ENCODE measurements around the gene HOMEZ.

HOMEZ gene

GRCh38 chr14:23301288-23301968 lies 15.5 kb upstream of the HOMEZ start:
- peak; percentile 78 for DNase-seq (ENCODE audit: low read depth, low spot score)
- ChIA-PET CTCF (interaction anchor here (0.7 to 20.5 kb wide), 17 partner anchors 10 to 233 kb away, joined by 3 to 300 read pairs (median 8); partner anchors contain the start of genes HOMEZ and PABPN1), POLR2A (interaction anchor here (1.0 to 2.7 kb wide), 3 partner anchors 13 to 20 kb away, joined by 3 to 34 read pairs (median 9); partner anchors contain the start of genes HOMEZ and PABPN1)
- peak; percentile 81 for TF ChIP-seq CTCF (IDR thresholded peaks at IDR 0.05; ENCODE audit: insufficient read depth, low read length, missing control alignments)
- H3K4me3 ChIP-seq (ENCODE audit: low read depth, low read length) = peak overlapping the region; percentile 74

GRCh38 chr14:23300687-23301223 lies 14.8 kb upstream of the HOMEZ start:
- peak overlapping the region; percentile 74 for H3K4me3 ChIP-seq (ENCODE audit: low read depth, low read length)
- no peak for DNase-seq (ENCODE audit: low read depth, low spot score)
- no peak for TF ChIP-seq CTCF (IDR thresholded peaks at IDR 0.05; ENCODE audit: insufficient read depth, low read length, missing control alignments)
- ChIA-PET POLR2A (interaction anchor here (1.0 to 2.7 kb wide), 3 partner anchors 12 to 20 kb away, joined by 3 to 34 read pairs (median 9); partner anchors contain the start of genes HOMEZ and PABPN1), CTCF (interaction anchor here (0.6 to 20.5 kb wide), 21 partner anchors 11 to 1075 kb away, joined by 3 to 300 read pairs (median 6); partner anchors contain the start of genes HOMEZ and PABPN1)

- ChIA-PET POLR2A (no interaction called here), CTCF (interaction anchor here (0.6 to 20.5 kb wide), 17 partner anchors 11 to 1075 kb away, joined by 3 to 300 read pairs (median 8); partner anchors contain the start of genes HOMEZ and PABPN1)
- no peak for DNase-seq (ENCODE audit: low read depth, low spot score)
- H3K4me3 ChIP-seq (ENCODE audit: low read depth, low read length) = peak overlapping the region; percentile 74
- TF ChIP-seq CTCF (IDR thresholded peaks at IDR 0.05; ENCODE audit: insufficient read depth, low read length, missing control alignments) = no peak
Measured at GRCh38 chr14:23299986-23300686, 14.2 kb upstream of the HOMEZ start.

- peak; percentile 44 for TF ChIP-seq CTCF (IDR thresholded peaks at IDR 0.05; ENCODE audit: insufficient read depth, low read length, missing control alignments)
- no peak overlapping the region for H3K4me3 ChIP-seq (ENCODE audit: low read depth, low read length)
- ChIA-PET POLR2A (no interaction called here), CTCF (interaction anchor here (1.9 to 20.5 kb wide), 5 partner anchors 10 to 222 kb away, joined by 7 to 300 read pairs (median 16); partner anchors contain the start of gene HOMEZ)
- DNase-seq (ENCODE audit: low read depth, low spot score) = no peak
Measured at GRCh38 chr14:23299211-23299957, 13.5 kb upstream of the HOMEZ start.

GRCh38 chr14:23297611-23298277 lies 11.8 kb upstream of the HOMEZ start:
- ChIA-PET CTCF (interaction anchor here (1.4 to 20.5 kb wide), 8 partner anchors 4 to 311 kb away, joined by 4 to 300 read pairs (median 14); partner anchors contain the start of genes BCL2L2, HOMEZ and PPP1R3E), POLR2A (no interaction called here)
- no peak for DNase-seq (ENCODE audit: low read depth, low spot score)
- no peak for TF ChIP-seq CTCF (IDR thresholded peaks at IDR 0.05; ENCODE audit: insufficient read depth, low read length, missing control alignments)
- H3K4me3 ChIP-seq (ENCODE audit: low read depth, low read length) = no peak overlapping the region

All from AG04449 (cell line).